ENCODE measurements around the gene DCAF8L1. TPM values are rescaled to one million over a fixed set of nuclear protein-coding genes. Genes with fewer than 3 reads are reported as not detected.

DCAF8L1 gene
- total RNA-seq, 1 donor from 2014 or later: not detected

Other genes with a start within 250 kb of the DCAF8L1 start
- not detected for gene MAGEB10, start 173.5 kb downstream of the DCAF8L1 start, total RNA-seq

Data from frontal cortex (tissue), 1 donor.